Forelimb muscle (tissue), 1 donor: ENCODE results near the gene TOP1. TPM values are rescaled to one million over a fixed set of nuclear protein-coding genes. Genes with fewer than 3 reads are reported as not detected.
"Not testable (repeated sequence)": the region's sequence is repeated elsewhere in the genome, so short reads cannot be mapped to it uniquely, and the experiment has no call there.

ENCODE experiments used
- DNase-seq: peaks from one replicate; pipeline ENCODE4 v3.0.0-alpha.2; 2013; ENCODE audit warnings: low read depth
- polyA plus RNA-seq: library from polyadenylated mRNA; unstranded; fragments of 120-200 nt; gene quantifications from one replicate; pipeline ENCODE4 v1.2.1, GENCODE V29; 2013; ENCODE audit not compliant: insufficient read length

Gene TOP1
- polyA plus RNA-seq, 1 donor, result 49.6 TPM

DNA sequence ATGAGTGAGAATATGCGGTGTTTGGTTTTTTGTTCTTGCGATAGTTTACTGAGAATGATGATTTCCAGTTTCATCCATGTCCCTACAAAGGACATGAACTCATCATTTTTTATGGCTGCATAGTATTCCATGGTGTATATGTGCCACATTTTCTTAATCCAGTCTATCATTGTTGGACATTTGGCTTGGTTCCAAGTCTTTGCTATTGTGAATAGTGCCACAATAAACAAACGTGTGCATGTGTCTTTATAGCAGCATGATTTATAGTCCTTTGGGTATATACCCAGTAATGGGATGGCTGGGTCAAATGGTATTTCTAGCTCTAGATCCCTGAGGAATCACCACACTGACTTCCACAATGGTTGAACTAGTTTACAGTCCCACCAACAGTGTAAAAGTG, 99.7 kb downstream of the TOP1 start:
- not testable (repeated sequence) for DNase-seq

- DNase-seq, result no peak
Observed at GRCh38 chr20:41131594-41132387, 103.2 kb downstream of the TOP1 start.

DNA sequence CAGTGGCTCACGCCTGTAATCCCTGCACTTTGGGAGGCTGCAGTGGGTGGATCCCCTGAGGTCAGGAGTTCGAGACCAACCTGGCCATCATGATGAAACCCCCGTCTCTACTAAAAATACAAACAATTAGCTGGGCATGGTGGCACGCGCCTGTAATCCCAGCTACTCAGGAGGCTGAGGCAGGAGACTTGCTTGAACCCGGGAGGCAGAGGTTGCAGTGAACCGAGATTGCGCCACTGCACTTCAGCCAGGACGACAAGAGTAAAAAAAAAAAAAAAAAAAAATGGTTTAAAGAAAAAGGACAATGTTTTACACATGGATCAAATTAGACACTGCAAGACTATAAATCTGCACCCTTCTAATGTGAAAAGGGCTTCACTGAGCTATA, 103.8 kb downstream of the TOP1 start:
- not testable (repeated sequence) for DNase-seq

DNA sequence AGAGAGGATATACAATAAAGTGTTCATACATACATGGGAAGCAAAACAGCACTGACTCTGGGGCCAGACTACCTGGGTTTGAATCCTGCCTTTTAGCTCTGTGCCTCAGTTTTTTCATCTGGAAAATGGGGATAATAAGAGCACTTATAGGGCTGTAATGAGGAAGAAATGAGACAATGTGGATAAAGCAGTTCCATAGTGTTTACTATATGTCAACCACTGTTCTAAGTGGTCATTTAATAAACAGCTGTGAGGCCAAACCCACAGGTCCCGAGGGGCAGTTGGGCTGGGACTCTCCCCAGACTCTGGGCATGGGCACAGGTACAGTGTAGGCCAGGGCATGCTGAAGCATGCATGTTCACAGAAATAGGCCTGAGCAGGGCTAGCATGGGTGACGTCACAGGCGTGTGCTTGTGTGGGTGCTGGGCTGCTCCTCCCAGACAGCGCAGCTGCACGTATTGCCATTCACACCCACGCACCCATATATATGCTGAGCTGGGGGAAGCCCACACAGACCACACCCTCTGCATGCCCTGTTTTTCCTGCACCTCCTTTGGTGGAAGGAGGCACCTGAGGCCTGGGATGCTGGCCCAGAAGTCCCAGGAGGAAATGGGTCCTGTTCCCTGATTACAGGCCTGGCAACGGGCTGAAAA, 105.2 kb downstream of the TOP1 start:
- DNase-seq, result no peak

DNA sequence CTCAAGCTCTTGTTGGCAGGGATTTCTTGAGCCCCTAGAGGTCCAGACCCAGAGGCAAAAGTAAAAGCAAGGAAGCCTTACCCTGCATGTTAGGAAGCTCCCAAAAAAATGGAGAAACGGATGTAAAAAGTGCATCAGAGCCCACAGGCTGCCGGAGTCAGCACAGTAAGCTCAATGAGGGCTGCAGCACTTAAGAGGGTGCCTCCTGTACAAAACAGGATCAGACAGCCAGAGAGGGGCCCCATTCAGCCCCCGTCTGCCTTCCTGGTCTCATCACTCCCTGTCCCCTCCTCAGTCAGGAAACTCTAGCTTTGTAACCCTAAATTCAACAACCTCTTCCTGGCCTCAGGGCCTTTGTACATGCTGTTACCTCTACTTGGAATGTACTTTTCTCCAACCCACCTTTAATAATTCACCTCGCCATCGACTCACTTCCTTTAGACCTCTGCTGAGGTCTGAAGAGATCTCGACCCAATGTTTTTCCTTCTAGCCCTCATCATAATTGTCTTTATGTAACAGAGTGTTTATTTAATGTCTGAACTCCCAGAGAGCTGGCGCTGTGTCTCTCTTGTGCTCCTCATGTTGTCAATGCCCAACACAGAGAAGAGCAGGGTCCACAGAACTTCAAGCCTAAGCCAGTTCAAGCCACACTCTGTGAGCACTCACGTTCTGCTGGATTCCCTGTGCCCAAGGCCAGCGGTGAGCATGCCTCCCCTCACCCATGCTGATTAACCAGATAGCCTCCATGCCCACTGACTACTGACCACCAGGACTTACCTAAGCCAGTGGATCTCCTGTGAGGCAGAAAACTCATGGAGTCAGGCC, 106.0 kb downstream of the TOP1 start:
- no peak for DNase-seq

DNA sequence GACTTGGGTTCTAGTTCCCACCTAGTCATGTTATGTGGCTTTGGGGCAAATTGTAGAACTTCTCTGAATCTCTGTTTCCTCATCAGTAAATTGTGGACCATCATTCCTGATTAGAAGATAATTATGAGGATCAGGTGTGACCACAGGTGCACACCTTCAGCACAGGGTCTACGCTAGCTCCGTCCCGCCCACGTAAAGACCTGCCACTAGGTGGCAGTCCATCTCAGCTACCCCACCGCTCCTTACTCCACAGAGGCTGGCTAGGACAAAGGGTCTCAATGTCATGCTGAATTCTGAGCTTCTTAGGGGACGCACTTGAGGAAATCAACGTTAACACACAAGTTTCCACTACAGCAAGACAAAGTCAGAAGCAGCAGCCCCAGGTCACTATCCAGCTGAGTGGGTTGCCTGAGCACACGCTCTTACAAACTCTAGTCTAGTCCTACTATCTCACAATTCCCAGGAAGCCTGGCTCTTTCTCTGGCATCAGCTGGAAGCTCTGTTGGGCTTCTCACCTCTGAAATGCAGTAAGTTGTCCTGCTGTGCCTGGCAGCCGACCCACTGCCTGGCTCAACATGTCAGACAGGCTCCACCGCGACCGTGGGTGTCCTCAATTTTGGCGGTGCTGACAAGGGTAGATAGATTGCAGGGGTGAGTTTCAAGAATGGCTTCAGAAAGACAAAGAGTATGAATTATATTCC, 106.7 kb downstream of the TOP1 start:
- no peak for DNase-seq

DNA sequence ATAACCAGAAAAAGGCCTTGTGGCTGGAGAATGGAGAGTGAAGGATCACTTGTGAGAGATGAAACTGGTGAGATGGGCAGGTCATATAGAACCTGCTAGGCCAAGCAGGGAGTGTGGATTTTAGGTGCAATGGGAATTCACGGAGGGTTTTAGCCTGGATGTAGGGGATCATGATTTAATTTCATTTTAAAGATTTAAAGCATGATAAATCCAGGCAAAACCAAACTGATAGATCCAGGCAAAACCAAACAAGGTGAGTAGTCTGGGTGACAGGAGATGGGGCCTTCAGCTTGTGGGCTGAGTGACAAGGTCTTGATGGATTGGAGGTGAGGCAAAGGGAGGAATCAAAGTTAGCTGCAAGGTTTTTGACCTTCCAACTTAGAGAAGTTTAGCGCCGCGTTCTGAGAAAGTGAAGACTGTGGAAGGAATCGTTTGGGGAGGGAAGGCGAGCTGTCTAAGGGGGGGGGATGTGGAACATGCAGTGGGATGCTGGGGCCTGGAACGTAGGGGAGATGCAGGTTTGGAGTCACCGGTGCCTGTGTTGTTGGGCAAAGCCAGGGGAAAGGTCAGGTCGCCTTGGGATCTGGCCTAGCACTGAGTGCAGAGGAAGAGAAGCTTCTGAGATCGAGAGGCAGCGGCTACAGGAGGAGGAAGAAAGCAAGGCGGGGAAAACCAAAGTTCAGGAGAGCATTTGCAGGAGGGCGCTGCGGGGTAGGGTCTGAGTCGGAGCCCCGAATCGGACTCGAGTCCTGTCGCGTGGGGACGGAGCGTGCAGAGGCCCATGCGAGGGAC, 107.5 kb downstream of the TOP1 start:
- no peak for DNase-seq

DNA sequence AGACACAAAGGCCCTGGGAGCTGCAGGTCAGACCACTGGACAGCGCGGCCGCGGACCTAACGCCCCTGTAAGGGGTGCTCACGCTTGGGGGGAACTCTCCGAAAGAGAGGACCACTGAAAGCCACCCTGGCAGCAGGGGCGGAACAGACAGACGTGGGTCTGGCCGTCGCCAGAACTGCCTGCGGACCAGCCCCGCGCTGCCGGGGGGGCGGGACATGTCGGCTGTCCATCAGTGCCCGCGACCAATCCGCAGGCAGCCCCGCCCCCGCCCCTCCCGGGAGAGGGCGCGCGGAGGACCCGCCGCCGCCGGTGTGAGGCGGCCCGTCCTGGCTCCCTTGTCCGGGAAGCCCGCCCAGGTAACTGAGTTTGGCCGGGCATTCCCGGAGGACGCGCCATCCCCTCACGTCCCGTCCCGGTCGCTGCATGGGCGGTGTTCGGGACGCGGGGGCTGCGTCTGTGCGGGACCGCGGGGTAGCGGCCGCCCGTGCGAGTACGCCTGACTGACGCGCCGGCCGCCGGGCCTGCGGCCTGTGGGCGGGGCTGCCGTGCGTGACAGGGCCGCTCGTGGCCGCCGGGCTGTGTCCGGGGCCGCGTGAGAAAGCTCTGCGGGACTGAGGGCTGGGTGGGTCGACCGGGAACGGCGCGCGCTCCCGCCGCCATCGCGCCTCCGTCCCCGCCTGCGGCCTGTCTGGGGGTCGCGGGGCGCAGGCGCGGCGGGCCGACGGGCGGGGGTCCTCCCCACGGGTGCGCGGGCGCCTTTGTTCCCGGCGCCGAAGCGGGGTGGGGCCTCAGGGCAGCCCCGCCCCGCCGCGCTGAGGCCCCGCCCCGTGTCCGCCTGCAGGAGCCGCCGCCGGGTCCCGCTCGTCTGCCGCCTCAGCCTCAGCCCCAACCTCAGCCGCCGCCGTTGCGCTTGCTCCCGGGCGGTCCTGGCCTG, 108.3 kb downstream of the TOP1 start, which contains the start of gene PLCG1:
Gene PLCG1 (plus strand): TSS at position 864 of the 934 bp plus-strand sequence. CDS start 99 bp downstream, outside the sequence.
- no peak for DNase-seq

GRCh38 chr20:41137614-41138474, 109.2 kb downstream of the TOP1 start:
- DNase-seq, result no peak

DNA sequence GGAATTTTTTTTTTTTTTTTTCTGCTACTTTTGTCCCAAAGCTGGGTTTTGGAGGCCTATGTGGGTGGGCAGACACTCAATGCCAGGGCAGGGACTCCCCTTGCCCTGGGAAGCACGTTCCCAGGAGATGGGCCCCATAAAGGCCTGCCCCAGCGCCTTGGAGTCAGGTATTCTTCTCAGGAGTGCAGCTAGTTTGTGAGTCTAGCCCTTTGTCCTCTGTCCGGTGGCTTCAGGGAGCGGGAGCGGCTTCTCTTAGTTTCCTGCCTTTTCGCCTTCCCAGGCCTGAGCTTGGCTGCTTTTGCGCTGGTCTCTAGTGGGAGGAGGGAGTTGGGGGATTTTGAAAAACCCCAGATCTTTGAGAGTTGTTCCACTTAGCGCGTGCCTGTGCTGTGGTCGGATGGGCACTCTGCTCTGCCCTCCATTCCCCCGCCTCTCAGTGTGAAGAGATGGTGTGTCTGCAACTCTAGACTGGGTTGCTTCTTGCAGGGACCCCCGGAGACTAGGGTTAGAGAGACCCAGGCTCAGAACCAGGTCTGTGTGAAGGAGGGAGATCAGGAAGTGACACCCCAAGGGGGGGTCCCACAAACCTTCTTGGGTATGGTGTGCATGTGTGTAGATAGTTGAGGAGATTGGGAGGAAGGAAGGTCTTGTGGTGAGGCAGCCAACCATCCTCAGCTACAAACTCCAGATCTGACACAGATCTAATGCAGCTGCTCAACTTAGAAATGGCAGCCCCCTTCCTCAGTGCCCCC, 110.0 kb downstream of the TOP1 start:
- no peak for DNase-seq

DNA sequence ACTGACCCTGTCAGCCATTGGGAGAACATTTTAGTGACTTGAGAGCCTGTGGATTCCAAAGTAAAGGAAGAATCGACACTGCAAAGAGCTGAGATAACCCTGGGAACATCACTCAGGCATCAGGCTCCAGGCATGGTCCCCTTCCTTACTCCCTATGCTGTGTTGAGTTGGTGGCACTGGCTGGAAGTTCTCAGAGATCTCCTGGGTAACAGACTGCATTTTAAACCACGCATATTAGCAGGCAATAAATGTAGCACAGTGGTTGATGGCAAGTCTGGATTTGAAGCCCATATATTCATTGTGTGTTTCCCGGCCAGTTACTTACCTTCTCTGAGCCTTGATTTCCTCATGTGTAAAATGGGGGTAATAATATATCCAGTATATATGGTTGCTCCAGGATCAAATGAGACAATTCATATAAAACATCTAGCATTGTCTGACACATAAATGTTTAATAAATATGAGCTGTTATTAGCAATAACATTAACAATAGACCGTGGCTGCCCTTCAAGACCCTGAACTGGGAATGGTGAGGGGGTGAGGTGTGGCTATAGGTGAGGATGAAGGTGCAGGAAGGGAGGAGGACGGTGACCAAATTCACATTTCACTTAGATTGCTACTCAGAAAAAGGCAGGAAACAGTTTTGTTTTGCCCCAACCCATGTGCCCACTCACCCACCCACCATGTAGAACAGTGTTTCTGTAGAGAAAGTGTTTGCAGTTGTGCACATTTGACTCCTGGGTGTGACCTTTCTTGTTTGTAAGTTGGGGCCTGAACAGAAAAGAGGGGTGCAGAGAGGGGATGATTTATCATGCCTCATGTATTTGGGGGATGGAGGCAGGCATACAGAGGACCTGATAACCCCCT, 110.8 kb downstream of the TOP1 start:
- no peak for DNase-seq

- DNase-seq, result no peak
Observed at GRCh38 chr20:41140226-41141133, 111.9 kb downstream of the TOP1 start.

- DNase-seq, result no peak
Observed at GRCh38 chr20:41141153-41141815, 112.7 kb downstream of the TOP1 start.

DNA sequence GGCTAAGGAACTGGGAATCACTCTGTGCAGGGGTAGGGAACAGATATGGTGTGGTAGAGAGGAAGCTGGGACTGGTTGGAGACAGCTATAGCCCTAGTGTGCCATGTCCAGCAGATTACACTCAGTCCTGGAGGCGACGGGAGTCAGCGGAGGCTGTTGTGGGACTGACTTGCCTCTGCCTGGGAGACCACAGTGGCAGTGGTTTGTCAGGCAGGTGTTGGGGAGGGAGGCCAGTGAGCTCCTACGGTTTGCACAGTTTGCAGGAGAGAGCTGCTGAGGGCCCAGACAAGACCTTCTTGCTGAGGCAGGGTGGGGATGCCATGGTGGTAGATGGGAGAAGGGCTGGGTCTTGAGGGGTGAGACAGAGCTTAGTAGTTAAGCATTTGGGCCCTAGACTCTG, 113.6 kb downstream of the TOP1 start:
- DNase-seq, result no peak

- DNase-seq, result no peak
Observed at GRCh38 chr20:41142919-41143318, 114.3 kb downstream of the TOP1 start.
